ENCODE measurements around the gene TRAPPC3L. TPM values are rescaled to one million over a fixed set of nuclear protein-coding genes. Genes with fewer than 3 reads are reported as not detected.

Gene TRAPPC3L
- polyA plus RNA-seq (ENCODE audit: insufficient read length in 4 of 4), result under 1 TPM; 0.23 to 0.73 (median 0.39) TPM

DNA sequence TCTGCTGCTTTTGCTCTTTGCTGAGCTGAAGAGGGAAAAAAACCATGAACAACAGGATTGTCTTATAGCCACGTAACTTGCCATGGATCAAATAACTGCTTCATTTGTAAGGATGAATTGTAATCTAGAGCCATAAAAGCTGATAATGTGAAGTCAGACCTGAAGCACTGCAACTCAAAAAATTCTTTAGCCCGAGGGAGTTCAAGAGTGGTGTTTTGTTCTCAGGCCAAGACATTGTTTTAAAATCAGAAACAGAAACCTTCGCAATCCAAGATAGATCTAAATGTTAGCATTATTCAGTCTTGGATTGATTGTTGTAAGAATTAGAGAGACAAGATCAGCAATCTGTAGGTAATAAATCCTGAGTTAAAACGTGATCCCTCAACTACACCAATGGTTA is at the start of gene TRAPPC3L:
TSS of gene TRAPPC3L (minus strand) at position 34 of the 400 bp plus-strand sequence. CDS start 170 bp downstream, outside the sequence.
- no peak for DNase-seq (ENCODE audit: low read depth in 4 of 4, low spot score in 3 of 4)

DNA sequence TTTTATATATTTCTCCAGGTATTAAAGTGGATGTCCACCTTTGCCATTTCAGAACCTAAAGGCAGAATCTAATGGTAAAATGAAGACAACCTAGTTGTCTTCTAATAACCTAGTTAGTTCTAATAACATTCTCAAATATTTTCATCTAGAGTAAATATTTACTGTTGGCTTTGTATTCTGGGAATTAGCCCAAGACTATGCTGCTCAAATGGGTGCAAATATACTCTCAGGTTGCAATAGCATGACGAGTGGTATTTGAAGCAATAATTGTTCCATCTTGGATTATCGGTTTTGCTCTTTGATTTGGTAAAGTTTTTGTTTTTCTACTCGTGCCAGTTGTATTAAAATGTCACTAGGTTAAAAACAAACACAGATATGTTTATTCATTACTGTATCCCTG is 49.8 kb upstream of the TRAPPC3L start:
- no peak for DNase-seq (ENCODE audit: low read depth in 4 of 4, low spot score in 3 of 4)

DNA sequence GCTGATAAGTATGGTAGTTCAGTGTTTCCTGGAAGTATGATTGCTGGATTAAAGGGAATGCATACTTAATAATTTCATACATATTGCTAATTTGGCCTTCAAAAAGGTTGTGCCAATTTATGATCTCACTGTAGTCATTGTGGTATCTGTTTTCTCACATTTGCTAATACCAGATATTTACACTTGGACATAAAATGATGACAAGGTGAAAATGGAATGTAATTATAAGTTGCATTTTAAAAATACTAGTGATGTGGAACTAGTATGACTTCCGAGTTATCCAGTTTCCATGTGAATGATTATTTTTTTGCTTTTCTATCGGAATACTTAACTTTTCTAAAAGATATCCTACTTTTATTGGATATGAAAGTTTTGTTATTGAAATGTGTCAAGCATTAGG is 41.3 kb upstream of the TRAPPC3L start:
- DNase-seq (ENCODE audit: low read depth in 4 of 4, low spot score in 3 of 4), result no peak

GRCh38 chr6:116586276-116586675 is 40.8 kb upstream of the TRAPPC3L start:
- no peak for DNase-seq (ENCODE audit: low read depth in 4 of 4, low spot score in 3 of 4)

GRCh38 chr6:116580198-116580597 is 34.7 kb upstream of the TRAPPC3L start:
- DNase-seq (ENCODE audit: low read depth in 4 of 4, low spot score in 3 of 4), result no peak

GRCh38 chr6:116579143-116579542 is 33.7 kb upstream of the TRAPPC3L start:
- DNase-seq (ENCODE audit: low read depth in 4 of 4, low spot score in 3 of 4), result no peak

DNA sequence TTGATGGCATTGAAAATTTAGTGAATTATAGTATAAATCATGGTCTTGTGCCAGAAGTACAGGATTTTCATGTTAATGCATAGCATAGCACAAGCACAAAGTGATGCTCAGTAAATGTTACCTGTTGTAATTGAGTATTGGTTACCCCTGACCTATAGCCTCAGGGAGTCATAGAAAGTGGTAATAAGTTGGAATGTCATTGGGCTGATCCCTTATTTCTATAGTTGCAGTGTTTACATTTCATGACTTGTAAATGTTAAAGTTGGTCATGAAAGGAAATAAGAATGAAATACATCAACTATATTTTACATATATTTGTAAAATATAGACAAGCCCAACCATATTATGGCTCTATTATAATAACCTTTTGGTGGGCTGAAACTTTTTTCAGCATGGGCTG is 32.9 kb upstream of the TRAPPC3L start:
- no peak for DNase-seq (ENCODE audit: low read depth in 4 of 4, low spot score in 3 of 4)

GRCh38 chr6:116577486-116577885 is 32.0 kb upstream of the TRAPPC3L start:
- DNase-seq (ENCODE audit: low read depth in 4 of 4, low spot score in 3 of 4), result no peak

GRCh38 chr6:116575227-116575626 is 29.7 kb upstream of the TRAPPC3L start:
- DNase-seq (ENCODE audit: low read depth in 4 of 4, low spot score in 3 of 4), result no peak

- no peak for DNase-seq (ENCODE audit: low read depth in 4 of 4, low spot score in 3 of 4)
These were observed 26.7 kb upstream of the TRAPPC3L start for GRCh38 chr6:116572162-116572561.

DNA sequence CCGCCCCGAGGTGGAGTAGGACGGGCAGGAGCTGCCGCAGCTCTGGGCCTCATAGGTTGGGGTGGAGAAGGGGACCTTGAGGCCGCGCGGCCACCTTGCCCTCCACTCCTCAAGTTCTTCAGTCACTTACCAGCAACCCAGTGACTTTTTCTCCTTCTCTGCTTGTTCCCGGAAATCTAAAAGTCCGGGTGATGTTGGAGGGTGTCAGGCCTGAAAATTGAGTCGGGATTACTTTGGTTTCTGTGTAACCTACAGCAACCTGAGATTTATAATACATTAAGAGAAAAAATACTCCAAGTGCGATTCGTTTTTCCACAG is 26.2 kb upstream of the TRAPPC3L start:
- no peak for DNase-seq (ENCODE audit: low read depth in 4 of 4, low spot score in 3 of 4)

- DNase-seq (ENCODE audit: low read depth in 4 of 4, low spot score in 3 of 4), result peak; percentile 95 to 97 (median 96)
These were observed 25.6 kb upstream of the TRAPPC3L start, which contains the start of gene RWDD1 for GRCh38 chr6:116570856-116571682. Gene RWDD1 (plus strand): TSS chr6:116571504. CDS start chr6:116571583, 79 bp downstream.

DNA sequence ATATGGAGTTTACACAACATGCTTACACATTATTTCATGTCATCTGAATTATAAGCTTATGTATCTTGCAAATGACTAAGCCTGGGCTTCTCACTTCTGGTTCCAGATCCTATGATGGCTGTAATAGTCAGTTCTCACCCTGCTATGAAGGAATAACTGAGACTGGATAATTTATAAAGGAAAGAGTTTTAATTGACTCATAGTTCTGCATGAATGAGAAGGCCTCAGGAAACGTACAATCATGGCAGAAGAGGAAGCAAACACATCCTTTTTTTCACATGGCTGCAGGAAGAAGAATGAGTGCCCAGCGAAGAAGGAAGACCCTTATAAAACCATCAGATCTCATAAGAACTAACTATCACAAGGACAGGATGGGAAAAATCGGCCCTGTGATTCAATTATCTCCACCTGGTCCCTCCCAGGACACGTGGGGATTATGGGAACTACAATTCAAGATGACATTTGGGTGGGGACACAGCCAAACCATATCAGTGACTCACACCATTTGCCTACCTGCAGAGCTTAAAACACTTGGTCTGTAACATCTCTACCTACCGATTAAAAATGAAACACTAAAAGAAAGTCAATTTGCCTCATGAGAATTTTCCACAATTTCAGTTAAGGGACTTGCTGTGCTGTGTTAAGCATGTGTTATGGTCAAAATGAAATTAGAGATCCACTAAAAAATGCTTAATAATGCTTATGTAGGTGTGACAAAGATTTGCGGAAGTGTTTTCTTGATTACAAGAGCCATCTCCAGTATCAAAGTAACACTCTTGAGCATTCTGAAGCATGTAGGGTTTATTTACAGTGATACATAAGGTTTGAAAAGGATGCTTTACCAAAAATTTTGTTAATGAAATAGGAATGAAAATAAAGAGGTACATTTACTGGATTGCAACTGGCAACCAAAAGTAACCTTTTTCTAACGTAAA is 23.6 kb upstream of the TRAPPC3L start:
- DNase-seq (ENCODE audit: low read depth in 4 of 4, low spot score in 3 of 4), result no peak

DNA sequence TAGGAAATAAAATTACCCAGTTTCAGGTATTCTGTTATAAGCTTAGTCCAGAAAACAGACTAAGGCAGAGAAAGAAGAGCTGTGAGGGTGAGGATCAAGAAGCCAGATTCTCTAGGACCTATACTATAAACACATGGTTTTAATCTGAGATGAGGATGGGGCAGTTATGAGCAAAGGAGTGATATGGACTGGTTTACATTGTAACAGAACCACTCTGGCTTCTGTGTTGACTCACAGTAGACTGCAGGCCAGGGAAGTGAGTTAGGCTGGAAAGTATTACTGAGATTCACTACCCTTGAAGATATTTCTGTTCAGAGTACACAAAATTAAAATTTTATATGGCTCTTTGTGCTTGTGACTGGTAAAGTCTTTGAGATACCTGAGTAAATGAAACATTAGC is 22.6 kb upstream of the TRAPPC3L start:
- no peak for DNase-seq (ENCODE audit: low read depth in 4 of 4, low spot score in 3 of 4)

DNA sequence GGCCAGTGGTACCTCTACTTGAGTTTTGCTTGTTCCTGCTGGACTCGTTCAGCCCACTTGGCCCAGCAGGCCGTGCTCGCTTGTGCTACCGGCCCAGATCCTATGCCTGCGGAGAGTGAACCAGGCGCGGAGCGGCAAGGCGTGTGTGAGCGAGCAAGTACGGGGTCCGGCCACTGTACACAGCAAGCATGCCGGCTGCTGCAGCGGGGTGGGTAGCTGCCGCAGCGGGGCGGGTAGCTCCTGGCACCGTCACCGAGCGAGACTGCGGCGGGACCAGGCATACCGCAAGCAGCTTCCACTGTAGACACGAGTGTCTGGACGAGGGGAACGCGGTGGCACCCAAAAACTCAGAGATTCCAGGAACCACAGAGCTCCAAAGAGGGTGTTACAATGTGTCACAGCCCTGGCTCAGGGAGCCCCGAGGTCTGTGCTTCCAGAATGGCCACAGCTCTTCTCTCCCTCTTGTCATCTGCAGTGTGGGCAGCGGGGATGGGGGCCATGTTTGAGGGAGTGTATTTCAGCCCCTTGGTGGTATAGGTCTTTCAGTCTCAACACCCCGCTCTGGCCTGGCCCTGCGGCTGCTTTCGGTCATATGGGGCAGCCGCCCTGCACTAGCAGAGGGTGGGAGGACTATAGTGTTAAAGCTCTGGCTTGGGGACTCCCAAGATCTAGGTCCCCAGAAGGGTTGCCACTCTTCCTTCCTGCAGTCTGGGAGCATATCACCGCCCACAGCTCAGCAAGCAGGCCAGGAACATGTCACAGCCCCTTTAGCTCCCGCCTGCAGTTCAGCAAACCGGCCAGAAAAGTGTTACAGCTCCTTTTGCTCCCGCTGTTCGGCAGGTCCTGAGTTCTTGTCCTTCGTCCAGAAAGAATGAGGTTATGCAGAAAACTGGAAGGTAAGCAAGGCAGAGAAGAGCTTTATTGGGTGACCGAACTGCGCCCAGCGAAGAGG is 19.7 kb upstream of the TRAPPC3L start:
- DNase-seq (ENCODE audit: low read depth in 4 of 4, low spot score in 3 of 4), result no peak

GRCh38 chr6:116564311-116564710 is 18.8 kb upstream of the TRAPPC3L start:
- DNase-seq (ENCODE audit: low read depth in 4 of 4, low spot score in 3 of 4), result no peak

GRCh38 chr6:116563830-116564229 is 18.3 kb upstream of the TRAPPC3L start:
- no peak for DNase-seq (ENCODE audit: low read depth in 4 of 4, low spot score in 3 of 4)

DNA sequence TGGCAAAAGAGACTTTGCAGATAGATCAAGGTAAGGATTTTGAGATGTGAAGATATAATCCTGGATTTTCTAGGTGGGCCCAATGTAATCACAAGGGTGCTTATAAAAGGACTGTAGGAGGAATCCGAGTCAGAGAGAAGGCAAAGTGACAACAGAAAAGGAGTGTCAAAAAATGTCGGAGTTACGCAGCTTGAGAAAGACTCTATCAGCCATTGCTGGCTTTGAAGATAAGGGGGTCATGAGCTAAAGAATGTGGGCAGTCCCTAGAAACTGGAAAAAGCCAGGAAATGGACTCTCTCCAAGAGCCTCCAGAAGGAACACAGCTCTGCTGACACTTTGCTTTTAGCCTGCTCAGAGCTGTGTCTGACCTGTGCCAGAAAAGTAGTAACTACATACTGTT is 17.1 kb upstream of the TRAPPC3L start:
- DNase-seq (ENCODE audit: low read depth in 4 of 4, low spot score in 3 of 4), result no peak

- DNase-seq (ENCODE audit: low read depth in 4 of 4, low spot score in 3 of 4), result no peak
These were observed 16.5 kb upstream of the TRAPPC3L start for GRCh38 chr6:116562019-116562403.

DNA sequence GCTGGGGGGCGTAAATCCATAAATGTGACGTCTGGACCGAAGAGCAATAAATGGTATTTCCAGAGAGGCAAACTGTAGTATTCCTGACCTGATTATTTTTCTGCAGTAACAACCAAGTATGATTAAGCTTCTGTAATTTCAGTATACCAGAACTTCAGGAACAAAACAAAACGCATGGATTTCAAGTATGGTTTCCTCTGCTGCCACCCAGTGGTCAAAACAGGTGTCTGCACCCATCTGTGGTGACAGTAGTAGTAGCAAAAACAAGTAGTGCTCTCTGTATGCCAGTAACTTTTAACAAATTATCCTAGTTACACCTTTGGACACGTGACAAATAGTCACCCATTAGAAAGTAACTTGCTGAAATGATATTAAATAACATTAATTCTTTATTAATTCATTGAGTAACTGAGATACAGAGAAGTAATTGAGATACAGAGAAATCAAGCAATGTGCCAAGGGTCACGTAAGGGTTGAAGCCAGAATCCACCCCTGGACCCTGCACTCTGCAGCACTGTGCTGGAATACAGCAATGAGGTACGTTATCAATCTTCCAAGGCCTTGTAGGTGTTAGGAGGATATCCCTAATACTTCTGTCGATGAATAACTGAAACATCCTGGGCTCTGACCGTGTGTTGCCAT is 16.0 kb upstream of the TRAPPC3L start:
- peak in 3 of 4 donors; percentile 65 to 82 (median 66) for DNase-seq (ENCODE audit: low read depth in 4 of 4, low spot score in 3 of 4)
